GM19043 (cell line): ENCODE data around the gene CDH13.

ENCODE experiments used
- ATAC-seq: cut with Tn5 transposase; IDR thresholded peaks from one replicate; pipeline ENCODE4 v1.9.1; 2021; ENCODE audit warnings: low read depth; ENCODE audit not compliant: unreplicated experiment

Gene CDH13

GRCh38 chr16:83666449-83666848 lies 1039.7 kb downstream of the CDH13 start:
- ATAC-seq: no peak

DNA sequence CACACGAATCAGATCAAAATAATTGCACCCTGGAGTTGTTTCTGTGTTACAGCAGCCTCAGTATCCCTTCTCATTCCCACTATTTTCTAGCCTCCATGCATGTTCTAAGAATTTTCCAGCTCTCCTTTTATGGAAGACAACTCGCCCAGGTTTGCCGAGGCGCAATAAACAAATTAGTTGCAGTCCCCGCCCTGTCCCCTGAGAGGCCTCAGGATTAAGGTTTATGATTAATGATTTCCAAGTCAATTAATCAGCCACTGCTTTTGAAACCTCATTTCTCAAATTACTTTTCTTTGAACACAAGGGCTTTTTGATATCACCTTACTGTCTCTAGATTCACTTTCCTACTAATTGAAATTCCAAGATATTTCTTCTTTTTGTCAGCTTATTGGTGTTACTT lies 1042.7 kb downstream of the CDH13 start:
- ATAC-seq: no peak

DNA sequence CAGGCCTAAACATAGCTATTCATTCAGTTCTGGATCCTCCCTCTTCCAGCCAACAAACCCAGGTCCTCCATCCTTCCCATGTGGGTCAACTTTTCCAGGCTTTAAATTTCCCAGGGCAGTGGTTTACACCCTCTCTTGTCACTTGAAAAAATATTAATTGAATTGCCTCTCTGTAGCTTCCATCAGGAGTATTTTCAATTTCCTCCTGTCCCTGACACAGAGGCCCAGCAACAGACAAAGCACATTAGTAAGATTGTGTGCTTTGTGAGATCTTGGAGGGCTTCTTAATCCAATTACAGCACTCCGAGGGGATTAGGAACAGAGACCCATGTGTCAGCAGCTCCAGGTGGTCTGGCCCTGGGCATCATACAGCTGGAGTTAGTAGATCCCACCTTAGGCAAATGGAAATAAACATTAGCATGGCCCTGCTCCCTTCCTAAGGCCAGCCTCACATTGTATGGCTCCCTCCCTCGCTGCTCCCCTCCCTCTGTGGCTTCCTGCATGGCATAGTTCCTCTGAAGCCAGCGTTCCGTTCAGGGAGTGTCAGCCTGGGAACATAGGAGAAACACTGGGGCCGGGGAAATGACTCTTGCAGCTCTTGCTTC lies 1048.3 kb downstream of the CDH13 start:
- ATAC-seq: no peak

DNA sequence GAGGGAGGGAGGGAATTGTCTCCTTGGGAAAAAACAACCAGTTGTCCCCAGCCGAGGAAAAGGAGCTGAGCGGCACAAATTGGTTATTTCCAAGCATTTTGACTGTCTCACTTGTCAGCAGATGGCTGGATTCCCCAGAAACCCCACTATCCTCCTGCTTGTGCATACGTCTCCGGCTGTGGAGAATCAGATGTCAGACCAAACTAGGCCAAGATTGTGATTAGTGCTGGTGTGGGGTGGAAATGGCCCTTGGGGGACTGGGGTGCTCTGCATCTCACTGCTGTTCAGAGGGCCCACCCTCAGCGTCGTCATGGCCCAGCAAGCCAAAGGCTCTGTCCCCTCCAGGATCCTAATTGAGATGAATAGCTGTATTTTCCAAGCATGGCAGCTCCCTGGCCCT lies 1049.3 kb downstream of the CDH13 start:
- ATAC-seq: no peak

- ATAC-seq: no peak
Observed at GRCh38 chr16:83680980-83681379, 1054.2 kb downstream of the CDH13 start.

DNA sequence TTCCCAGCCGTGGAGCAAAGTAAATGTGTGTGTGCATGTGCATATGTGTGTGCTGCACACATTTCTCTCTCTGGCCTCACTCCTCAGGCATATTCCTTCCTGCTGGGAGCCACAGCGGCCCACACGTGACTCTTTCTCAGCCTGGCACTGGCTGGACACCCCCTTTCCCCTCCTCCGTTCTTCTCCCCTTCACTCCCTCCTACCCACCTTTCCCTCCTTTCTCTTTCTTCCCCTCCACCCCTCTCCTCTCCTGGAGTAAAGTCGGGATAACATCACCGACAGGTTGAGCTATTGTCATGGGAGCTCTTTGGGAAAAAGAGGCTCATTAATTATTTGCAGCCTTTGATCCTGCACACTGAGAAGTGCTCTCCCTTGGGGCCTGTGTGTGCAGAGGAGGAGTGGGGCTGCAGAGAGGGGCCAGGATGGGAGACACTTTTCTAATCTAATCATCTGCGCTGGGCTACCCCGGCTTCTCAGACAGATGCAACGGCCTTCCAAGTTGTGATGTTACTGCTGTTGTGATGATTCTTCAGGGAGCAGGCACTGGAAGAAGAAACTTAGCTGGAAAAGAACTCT lies 1054.7 kb downstream of the CDH13 start:
- ATAC-seq: no peak

DNA sequence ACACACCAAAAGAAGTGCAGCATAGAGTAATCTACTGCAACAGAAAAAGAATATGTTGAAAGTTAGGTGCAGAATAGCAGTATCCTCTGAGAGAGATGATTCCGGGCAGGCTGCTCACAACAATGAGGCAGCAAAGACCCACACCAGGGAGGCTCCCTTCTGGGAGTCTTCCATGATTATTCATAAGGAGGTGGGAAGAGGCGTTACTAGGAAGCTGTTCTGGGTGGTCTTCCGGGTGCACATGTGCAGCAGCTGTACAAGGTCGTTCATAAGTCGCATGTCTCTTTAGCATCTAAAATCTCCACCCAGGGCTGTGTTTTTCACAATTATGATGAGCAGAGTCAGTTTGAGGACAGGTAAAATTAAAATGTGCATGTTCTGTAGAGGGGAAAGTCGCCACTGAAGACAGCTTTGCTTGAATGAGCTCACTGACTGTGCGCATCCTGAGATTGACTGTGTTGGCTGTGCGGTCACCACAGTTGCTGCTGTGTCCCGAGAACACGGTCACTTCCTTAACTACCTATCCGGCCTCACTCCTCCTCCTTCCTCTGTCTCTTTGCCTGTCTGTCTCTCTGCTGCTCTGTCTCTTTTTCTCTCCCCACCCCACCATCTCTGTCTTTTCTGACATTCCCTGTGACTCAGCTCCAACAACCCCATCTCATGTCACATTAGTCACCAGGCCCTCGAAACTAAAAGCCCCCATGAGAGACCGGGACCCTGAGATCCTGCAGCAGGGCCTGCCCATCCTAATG lies 1055.5 kb downstream of the CDH13 start:
- no peak for ATAC-seq

GRCh38 chr16:83682868-83683235 lies 1056.1 kb downstream of the CDH13 start:
- no peak for ATAC-seq

DNA sequence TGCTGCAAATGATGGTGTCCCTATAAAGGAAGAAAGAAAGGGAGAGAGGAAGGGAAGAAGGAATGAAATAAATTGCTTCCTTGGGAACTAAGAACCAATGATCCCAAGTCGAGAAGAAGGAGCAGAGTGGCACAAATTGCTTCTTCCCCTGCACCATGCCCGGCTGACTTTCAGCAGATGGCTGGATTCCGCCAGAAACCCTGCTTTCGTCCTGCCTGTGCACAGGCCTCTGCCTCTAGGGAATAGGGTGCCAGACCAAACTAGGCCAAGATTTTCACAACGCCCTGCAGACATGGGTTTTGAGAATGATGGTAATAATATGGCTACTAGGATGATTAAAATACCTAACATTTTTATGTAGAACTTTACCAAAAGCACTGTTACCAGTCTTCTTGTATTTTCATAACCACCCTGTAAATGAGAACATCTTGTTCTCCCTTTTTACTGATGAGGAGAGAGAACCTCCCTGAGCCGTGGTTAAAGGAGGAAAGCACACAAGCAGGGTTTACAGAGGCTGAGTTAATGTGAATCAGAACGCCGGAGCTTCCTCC lies 1058.9 kb downstream of the CDH13 start:
- no peak for ATAC-seq

DNA sequence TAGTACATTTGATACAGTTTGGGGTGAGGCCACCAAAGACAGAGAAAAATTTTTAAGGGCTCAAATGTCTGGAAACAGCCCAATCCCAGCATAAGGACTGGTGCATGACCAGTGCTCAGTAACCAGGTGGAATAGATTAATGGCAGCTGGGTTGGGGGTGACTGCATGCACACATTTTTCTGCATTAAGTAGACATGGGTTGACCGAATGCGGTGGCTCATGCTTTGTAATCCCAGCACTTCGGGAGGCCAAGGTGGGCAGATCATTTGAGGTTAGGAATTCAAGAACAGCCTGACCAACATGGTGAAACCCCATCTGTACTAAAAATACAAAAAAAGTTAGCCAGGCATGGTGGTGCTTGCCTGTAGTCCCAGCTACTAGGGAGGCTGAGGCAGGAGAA lies 1060.0 kb downstream of the CDH13 start:
- ATAC-seq: no peak

GRCh38 chr16:83689385-83689831 lies 1062.6 kb downstream of the CDH13 start:
- peak; percentile 76 for ATAC-seq

GRCh38 chr16:83692224-83692623 lies 1065.5 kb downstream of the CDH13 start:
- ATAC-seq: no peak

- ATAC-seq: no peak
Observed at GRCh38 chr16:83698964-83699363, 1072.2 kb downstream of the CDH13 start.

DNA sequence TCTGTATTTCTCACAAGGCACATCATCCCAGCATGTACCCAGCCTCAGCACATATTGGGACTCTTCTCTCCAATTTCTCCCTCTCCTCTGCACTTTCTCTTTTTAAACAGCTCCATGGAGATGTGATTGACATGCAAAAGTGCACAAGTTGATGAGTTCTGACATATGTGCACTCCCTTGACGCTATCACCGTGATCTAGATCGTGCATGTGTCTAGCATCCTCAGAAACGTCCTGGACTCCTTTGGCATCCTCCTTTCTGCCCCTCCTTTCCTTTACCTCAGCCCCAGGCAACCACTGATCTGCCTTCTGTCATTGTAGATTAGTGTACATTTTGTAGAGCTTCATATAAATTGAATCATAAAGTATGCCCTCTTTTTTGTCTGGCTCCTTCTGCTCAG lies 1073.0 kb downstream of the CDH13 start:
- ATAC-seq: no peak

- no peak for ATAC-seq
Observed at GRCh38 chr16:83700918-83701317, 1074.1 kb downstream of the CDH13 start.

DNA sequence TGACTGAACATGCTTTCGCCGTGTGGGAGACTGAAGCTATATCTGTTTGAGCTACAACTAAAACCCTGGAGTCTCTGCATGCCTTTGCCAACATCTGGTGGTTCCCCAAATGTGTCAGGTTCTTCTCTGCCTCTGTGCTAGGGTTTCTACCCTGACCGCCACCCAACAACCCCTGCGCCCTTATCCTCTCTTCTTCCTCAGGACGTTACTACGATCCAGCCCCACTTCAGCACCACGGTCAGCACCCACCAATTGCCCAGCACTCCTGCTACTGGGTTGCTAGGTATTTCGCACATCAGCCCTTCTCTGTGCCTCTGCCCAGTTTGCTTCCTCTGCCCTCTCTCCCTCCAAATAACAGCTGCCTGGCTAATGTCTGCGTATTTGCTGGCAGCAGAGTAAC lies 1074.7 kb downstream of the CDH13 start:
- no peak for ATAC-seq

DNA sequence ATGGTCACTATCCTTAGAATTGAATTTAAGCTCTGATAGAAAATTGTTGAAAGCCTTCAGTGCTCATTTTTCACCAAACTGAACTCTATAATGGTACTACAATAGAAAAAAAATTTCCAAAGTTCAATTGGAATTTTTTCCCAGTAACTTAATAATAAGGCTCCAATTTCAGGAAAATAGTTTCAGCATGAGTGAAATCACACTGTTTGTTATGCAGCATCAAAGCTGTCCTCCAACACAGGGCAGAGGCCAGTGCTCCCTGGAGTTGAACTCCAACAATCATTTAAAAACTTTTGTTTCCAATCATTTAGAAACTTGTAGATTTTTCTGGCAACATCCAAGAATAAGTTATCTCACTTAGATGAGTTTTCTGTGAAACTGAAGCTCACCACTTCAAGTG lies 1077.9 kb downstream of the CDH13 start:
- no peak for ATAC-seq

GRCh38 chr16:83705856-83706255 lies 1079.1 kb downstream of the CDH13 start:
- ATAC-seq: no peak

GRCh38 chr16:83706394-83706793 lies 1079.6 kb downstream of the CDH13 start:
- ATAC-seq: no peak

GRCh38 chr16:83711069-83711468 lies 1084.3 kb downstream of the CDH13 start:
- ATAC-seq: no peak

- ATAC-seq: no peak
Observed at GRCh38 chr16:83713597-83713996, 1086.8 kb downstream of the CDH13 start.

DNA sequence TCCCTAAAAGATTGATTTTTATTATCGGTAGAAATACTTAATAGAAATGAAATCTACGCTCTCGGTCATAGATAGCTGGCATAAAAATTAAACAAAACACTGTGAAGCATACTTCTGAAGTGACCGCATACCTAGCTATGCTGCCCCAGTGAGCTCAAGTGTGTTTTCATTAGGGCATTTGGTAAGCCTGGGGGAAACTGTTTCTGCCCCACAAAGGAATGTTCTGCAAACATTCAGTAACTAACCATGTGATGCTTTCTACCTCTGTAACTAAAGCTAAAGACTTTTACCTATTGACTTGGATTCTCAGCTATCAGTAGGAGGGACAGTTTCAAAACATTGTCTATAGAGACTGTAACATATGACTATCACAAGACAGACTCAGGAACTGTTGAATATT lies 1087.5 kb downstream of the CDH13 start:
- ATAC-seq: no peak
